Astrocyte (in vitro differentiated cells and primary cell): Measurements from ENCODE around the gene HSD17B3.

ENCODE experiments used
- CTCF ChIP-seq: IDR thresholded peaks from 2 replicates; pipeline ENCODE4 v1.5.1; 2011; ENCODE audit warnings: low read depth, mild to moderate bottlenecking, inconsistent platforms, low read length, moderate library complexity; ENCODE audit not compliant: insufficient read depth
- EZH2 ChIP-seq: IDR thresholded peaks from 2 replicates; pipeline ENCODE4 v1.6.1; 2012; ENCODE audit warnings: mild to moderate bottlenecking, low read length, inconsistent platforms; ENCODE audit not compliant: insufficient read depth

- no peak for TF ChIP-seq CTCF
- no peak for TF ChIP-seq EZH2
These were observed 38.7 kb upstream of the HSD17B3 start for GRCh38 chr9:96340707-96341106.
